H1 (cell line): ENCODE data around the gene KLF16. TPM values are rescaled to one million over a fixed set of nuclear protein-coding genes. Genes with fewer than 3 reads are reported as not detected.

Experiments
- CTCF ChIA-PET: fragments of 300-600 bp; sonication (Branson Sonifier 250); formaldehyde crosslinking; loops from one replicate; lab custom pipeline; 2021; ENCODE audit not compliant: partially characterized antibody; lab: Charles Lee
- POLR2A ChIA-PET: fragments of 300-600 bp; sonication (Branson Sonifier 250); formaldehyde crosslinking; loops from one replicate; lab custom pipeline; 2021; ENCODE audit warnings: inconsistent platforms; ENCODE audit not compliant: partially characterized antibody; lab: Charles Lee
- DNase-seq, 2 experiments: peaks; one replicate each; pipeline versions ENCODE4 v3.0.0 to v3.0.0-alpha.2; 2010 to 2022; ENCODE audit warnings: low spot score in 2 of 2, low read depth in 1 of 2, mixed read lengths in 1 of 2
- FAIRE-seq: peaks from 2 replicates; lab custom pipeline; 2011; peaks lifted over from hg19 to GRCh38; lab: Jason Lieb, UNC
- H2AFZ ChIP-seq: 2 replicates; pipeline ENCODE4 v1.8.1; 2012; ENCODE audit warnings: low read length, inconsistent platforms
- H2AK5ac ChIP-seq: 2 replicates; pipeline ENCODE4 v1.6.1; 2013; ENCODE audit warnings: low read depth, low read length
- H2BK120ac ChIP-seq: replicated peaks from 2 replicates; pipeline ENCODE3; 2013; ENCODE audit warnings: low read depth, low read length, inconsistent platforms
- H2BK12ac ChIP-seq: 2 replicates; pipeline ENCODE4 v1.6.1; 2013; ENCODE audit warnings: low read depth, low read length
- H2BK15ac ChIP-seq: 2 replicates; pipeline ENCODE4 v1.6.1; 2013; ENCODE audit warnings: low read length
- H2BK20ac ChIP-seq: 2 replicates; pipeline ENCODE4 v1.6.1; 2013; ENCODE audit warnings: low read length
- H2BK5ac ChIP-seq: 2 replicates; pipeline ENCODE4 v1.6.1; 2013; ENCODE audit warnings: low read depth, low read length
- H3K14ac ChIP-seq: 2 replicates; pipeline ENCODE4 v1.6.1; 2013; ENCODE audit warnings: inconsistent platforms; ENCODE audit not compliant: insufficient read length
- H3K18ac ChIP-seq: 2 replicates; pipeline ENCODE4 v1.6.1; 2013; ENCODE audit warnings: low read length; ENCODE audit errors: extremely low read depth
- H3K23ac ChIP-seq: 2 replicates; pipeline ENCODE4 v1.6.1; 2013; ENCODE audit warnings: inconsistent platforms; ENCODE audit not compliant: insufficient read length
- H3K23me2 ChIP-seq: 2 replicates; pipeline ENCODE4 v1.6.1; 2013; ENCODE audit warnings: low read depth, low read length
- H3K27ac ChIP-seq: 2 replicates; pipeline ENCODE4 v1.6.1; 2011; ENCODE audit warnings: low read depth, low read length, inconsistent platforms
- H3K27me3 ChIP-seq, 4 experiments: replicated peaks in 1 of 4; 1 replicate in 1 of 4; 2 replicates in 3 of 4; pipeline versions ENCODE4 v1.6.1 to v1.8.1; 2011 to 2013; ENCODE audit warnings: low read length in 3 of 4, mild to moderate bottlenecking in 3 of 4, inconsistent platforms in 2 of 4, mixed read lengths in 2 of 4, moderate library complexity in 1 of 4; ENCODE audit not compliant: control insufficient read depth in 3 of 4, insufficient read depth in 3 of 4; ENCODE audit errors: extremely low read depth in 1 of 4
- H3K36me3 ChIP-seq, 4 experiments: 2 replicates each; pipeline versions ENCODE4 v1.6.1 to v1.8.1; 2011 to 2013; ENCODE audit warnings: mild to moderate bottlenecking in 4 of 4, low read length in 3 of 4, moderate library complexity in 2 of 4, control low read depth in 1 of 4, inconsistent platforms in 1 of 4; ENCODE audit not compliant: insufficient read depth in 4 of 4, control insufficient read depth in 2 of 4
- H3K4ac ChIP-seq: replicated peaks from 2 replicates; pipeline ENCODE3; 2013; ENCODE audit warnings: low read length, low read depth, mixed read lengths, inconsistent platforms; ENCODE audit not compliant: insufficient read length
- H3K4me1 ChIP-seq, 4 experiments: replicated peaks in 1 of 4; 1 replicate in 1 of 4; 2 replicates in 3 of 4; pipeline versions ENCODE4 v1.6.1 to v1.8.1; 2011 to 2013; ENCODE audit warnings: low read length in 3 of 4, inconsistent platforms in 2 of 4, mixed read lengths in 1 of 4; ENCODE audit not compliant: insufficient read depth in 4 of 4, control insufficient read depth in 3 of 4
- H3K4me2 ChIP-seq, 2 experiments: 2 replicates each; pipeline versions ENCODE4 v1.6.1 to v1.8.1; 2011 to 2013; ENCODE audit warnings: low read depth in 2 of 2, low read length in 2 of 2, control low read depth in 1 of 2, inconsistent platforms in 1 of 2, mild to moderate bottlenecking in 1 of 2; ENCODE audit not compliant: insufficient read depth in 1 of 2
- H3K4me3 ChIP-seq, 4 experiments: fragments of 200-600, 300-600 bp in 1 of 4; sonication (generic), shearing (Covaris generic), sonication (Bioruptor Twin) in 1 of 4; 2 replicates each; pipeline versions ENCODE4 v1.5.1 to v1.8.1; 2011 to 2016; ENCODE audit warnings: low read length in 4 of 4, low read depth in 3 of 4, control low read depth in 2 of 4, inconsistent platforms in 2 of 4, mild to moderate bottlenecking in 2 of 4, mixed read lengths in 1 of 4, moderate library complexity in 1 of 4; ENCODE audit not compliant: insufficient read depth in 2 of 4; ENCODE audit errors: extremely low read depth in 1 of 4
- H3K56ac ChIP-seq: replicated peaks from 2 replicates; pipeline ENCODE3; 2013; ENCODE audit warnings: low read depth, mild to moderate bottlenecking, mixed read lengths, low read length, inconsistent platforms; ENCODE audit not compliant: insufficient read length
- H3K79me1 ChIP-seq: 2 replicates; pipeline ENCODE4 v1.6.1; 2013; ENCODE audit warnings: low read depth, low read length, control low read depth
- H3K79me2 ChIP-seq, 2 experiments: 2 replicates each; pipeline versions ENCODE4 v1.6.1 to v1.8.1; 2012 to 2013; ENCODE audit warnings: low read length in 2 of 2, mild to moderate bottlenecking in 2 of 2, inconsistent platforms in 1 of 2; ENCODE audit not compliant: insufficient read depth in 2 of 2, control insufficient read depth in 1 of 2
- H3K9ac ChIP-seq, 4 experiments: replicated peaks in 1 of 4; 1 replicate in 1 of 4; 2 replicates in 3 of 4; pipeline versions ENCODE4 v1.6.1 to v1.8.1; 2011 to 2013; ENCODE audit warnings: low read depth in 3 of 4, low read length in 3 of 4, control low read depth in 2 of 4, mild to moderate bottlenecking in 2 of 4, moderate library complexity in 2 of 4, inconsistent platforms in 1 of 4; ENCODE audit errors: extremely low read depth in 1 of 4
- H3K9me3 ChIP-seq, 2 experiments: 2 replicates each; pipeline versions ENCODE4 v1.6.1 to v1.8.1; 2012 to 2013; ENCODE audit warnings: mild to moderate bottlenecking in 2 of 2, moderate library complexity in 2 of 2, control low read depth in 1 of 2, inconsistent platforms in 1 of 2, low read depth in 1 of 2, low read length in 1 of 2, mixed read lengths in 1 of 2; ENCODE audit not compliant: insufficient read depth in 2 of 2
- H4K20me1 ChIP-seq, 2 experiments: replicated peaks in 1 of 2; 2 replicates each; pipeline versions ENCODE3 to v1.8.1; 2011 to 2013; ENCODE audit warnings: inconsistent platforms in 2 of 2, low read length in 2 of 2, mild to moderate bottlenecking in 1 of 2; ENCODE audit not compliant: insufficient read depth in 2 of 2, control insufficient read depth in 1 of 2
- H4K5ac ChIP-seq: 2 replicates; pipeline ENCODE4 v1.6.1; 2013; ENCODE audit warnings: low read length, low read depth, mixed read lengths, inconsistent platforms; ENCODE audit not compliant: insufficient read length
- H4K8ac ChIP-seq: 2 replicates; pipeline ENCODE4 v1.8.0; 2013; ENCODE audit warnings: mild to moderate bottlenecking, moderate library complexity, low read length, inconsistent platforms; ENCODE audit not compliant: insufficient read depth; ENCODE audit errors: extremely low read depth
- H4K91ac ChIP-seq: replicated peaks from 2 replicates; pipeline ENCODE3; 2013; ENCODE audit warnings: low read length, mixed read lengths, inconsistent platforms; ENCODE audit not compliant: insufficient read length
- ASH2L ChIP-seq: fragments of 200-600, 300-600 bp; sonication (generic); IDR thresholded peaks from one replicate; pipeline ENCODE4 v1.7.1; 2017; ENCODE audit warnings: low read length
- CBX5 ChIP-seq: fragments of 300-800, 300-1000 bp; sonication (generic); IDR thresholded peaks from 2 replicates; pipeline ENCODE4 v1.7.1; 2016; ENCODE audit warnings: antibody characterized with exemption, low read length, low read depth
- CEBPB ChIP-seq: IDR thresholded peaks from 2 replicates; pipeline ENCODE4 v1.6.1; 2012; ENCODE audit warnings: low read depth, low read length
- CTBP2 ChIP-seq: IDR thresholded peaks from 2 replicates; pipeline ENCODE4 v1.7.0; 2011; ENCODE audit warnings: borderline replicate concordance, mild to moderate bottlenecking, moderate library complexity, mixed read lengths, low read length; ENCODE audit not compliant: insufficient read depth, insufficient read length
- E2F6 ChIP-seq: IDR thresholded peaks from 2 replicates; pipeline ENCODE4 v1.6.1; 2012; ENCODE audit warnings: inconsistent platforms
- EGR1 ChIP-seq: IDR thresholded peaks from 2 replicates; pipeline ENCODE4 v1.6.1; 2011; ENCODE audit warnings: low read depth, low read length, borderline replicate concordance
- GTF2F1 ChIP-seq: IDR thresholded peaks from 2 replicates; pipeline ENCODE4 v1.6.1; 2012; ENCODE audit warnings: low read depth, low read length, improper control_type of control experiment, borderline replicate concordance
- KDM5A ChIP-seq: fragments of 200-600 bp; IDR thresholded peaks from 2 replicates; pipeline ENCODE4 v1.7.1; 2012; ENCODE audit warnings: mild to moderate bottlenecking, low read length, inconsistent platforms, mixed read lengths
- POLR2AphosphoS5 ChIP-seq: IDR thresholded peaks from 2 replicates; pipeline ENCODE4 v1.6.1; 2011; ENCODE audit warnings: low read depth, low read length
- POU5F1 ChIP-seq: IDR thresholded peaks from 2 replicates; pipeline ENCODE4 v1.6.1; 2011; ENCODE audit warnings: low read depth, mild to moderate bottlenecking, low read length, moderate library complexity
- RFX5 ChIP-seq: IDR thresholded peaks from 2 replicates; pipeline ENCODE4 v1.6.1; 2011; ENCODE audit warnings: low read depth, low read length, improper control_type of control experiment, borderline replicate concordance
- SIX5 ChIP-seq: IDR thresholded peaks from 2 replicates; pipeline ENCODE4 v1.6.1; 2011; ENCODE audit warnings: mild to moderate bottlenecking, low read depth, low read length
- SP2 ChIP-seq: IDR thresholded peaks from 2 replicates; pipeline ENCODE4 v1.6.1; 2012; ENCODE audit warnings: mild to moderate bottlenecking, low read length, inconsistent platforms
- SUZ12 ChIP-seq: fragments of 200-600 bp; sonication (generic); IDR thresholded peaks from 2 replicates; pipeline ENCODE4 v1.6.1; 2012; ENCODE audit warnings: mild to moderate bottlenecking, inconsistent platforms, low read length, moderate library complexity, mixed read lengths
- TBP ChIP-seq: IDR thresholded peaks from 2 replicates; pipeline ENCODE4 v1.6.1; 2011; ENCODE audit warnings: low read depth, low read length, improper control_type of control experiment
- WGBS, 2 experiments: shearing (Covaris generic) in 1 of 2; methylation state at CpG; one replicate each; pipeline versions ENCODE4 v1.1.6 to v1.1.7; 2013 to 2015; ENCODE audit warnings: low lambda C conversion rate in 2 of 2, mixed read lengths in 2 of 2, inconsistent platforms in 1 of 2, low coverage in 1 of 2, missing lambda C conversion rate in 1 of 2; ENCODE audit not compliant: insufficient replicate concordance in 2 of 2, insufficient coverage in 1 of 2, insufficient read length in 1 of 2; ENCODE audit errors: extremely low coverage in 1 of 2, missing lambda C conversion rate in 1 of 2; 5-methylcytosine and 5-hydroxymethylcytosine counted together
- polyA plus RNA-seq, 7 experiments: library from polyadenylated mRNA; depleted of rRNA in 3 of 7; stranded (reverse) in 5 of 7; unstranded in 2 of 7; fragments of >200 nt in 5 of 7; fragments of 200-250 nt in 2 of 7; gene quantifications; 1 replicate in 5 of 7; 2 replicates in 1 of 7; 4 replicates in 1 of 7; pipeline versions ENCODE4 v1.2.1 to v1.2.3, GENCODE V29; 2011 to 2013; ENCODE audit warnings: missing spikeins in 2 of 7, mixed read lengths in 2 of 7
- total RNA-seq: library from RNA; stranded (reverse); fragmentation: NEBNext Ultra II Directional; extraction: Animal tissue kit (Norgen Biotek cat#: 25700); gene quantifications from 2 replicates; pipeline ENCODE4 v1.2.1, GENCODE V29; 2021

Gene KLF16
- total and polyA plus RNA-seq, 2 of the 8 experiments (the other 6 are each of a cell fraction or from before 2014, with no cell fraction given): 14.3 to 45.9 TPM

GRCh38 chr19:1908364-1908678 is 44.9 kb upstream of the KLF16 start:
- peaks cover 9 to 29% of the 10 kb centered on the region in 2 experiments for H4K20me1 ChIP-seq
- no peak overlapping the region for H3K4me3 ChIP-seq
- H3K79me2 ChIP-seq: peaks cover 13 to 70% of the 10 kb centered on the region in 2 experiments; a peak in 3 of 4 replicates
- no peak for TF ChIP-seq POLR2AphosphoS5
- no peak for TF ChIP-seq ASH2L
- no peak for TF ChIP-seq CBX5
- no peak for TF ChIP-seq RFX5
- no peak for TF ChIP-seq KDM5A
- no peak for TF ChIP-seq TBP
- no peak for TF ChIP-seq GTF2F1
- TF ChIP-seq POU5F1: no peak
- no peak for TF ChIP-seq SIX5
- no peak for TF ChIP-seq CEBPB
- no peak for TF ChIP-seq EGR1
- TF ChIP-seq E2F6: no peak
- no peak for TF ChIP-seq CTBP2
- no peak for TF ChIP-seq SP2
- no peak for TF ChIP-seq SUZ12

More at GRCh38 chr19:1908364-1908678, 44.9 kb upstream of the KLF16 start:
- no peak overlapping the region for H4K5ac ChIP-seq
- no peak overlapping the region for H3K56ac ChIP-seq
- H2BK120ac ChIP-seq: no peak overlapping the region
- H2BK15ac ChIP-seq: no peak overlapping the region
- H3K79me1 ChIP-seq: peaks cover 21% of the 10 kb centered on the region
- H2BK20ac ChIP-seq: no peak overlapping the region
- H3K27me3 ChIP-seq: no peaks in the 10 kb centered on the region
- H3K9ac ChIP-seq: no peak overlapping the region
- FAIRE-seq: no peak
- H3K18ac ChIP-seq: no peak overlapping the region
- H4K91ac ChIP-seq: no peak overlapping the region
- no peak overlapping the region for H3K27ac ChIP-seq
- H3K36me3 ChIP-seq: peaks cover 0 to 16% (median 6%) of the 10 kb centered on the region in 4 experiments; a peak in 3 of 8 replicates
- WGBS, 2 experiments: 97% methylated on average over 13 of the region's 13 CpGs; no CpG with 5 or more reads in 1 of the 2 experiments
- no peak overlapping the region for H3K23ac ChIP-seq
- no peaks in the 10 kb centered on the region for H3K9me3 ChIP-seq
- no peak overlapping the region for H3K4me2 ChIP-seq
- no peak for DNase-seq
- peak overlapping the region; percentile 53 for H3K4ac ChIP-seq
- H2BK12ac ChIP-seq: no peak overlapping the region
- H3K4me1 ChIP-seq: peaks cover 0 to 9% (median 8%) of the 10 kb centered on the region in 4 experiments; a peak in 5 of 7 replicates
- CTCF ChIA-PET: interaction anchor here (1.4 to 2.5 kb wide), 2 partner anchors 10 to 112 kb away, joined by 3 to 8 read pairs; no protein-coding TSS in a partner anchor
- H2AFZ ChIP-seq: no peak overlapping the region
- H4K8ac ChIP-seq: peak overlapping the region; percentile 51; the same call in 1 of the 2 replicates
- peaks cover 3% of the 10 kb centered on the region for H3K23me2 ChIP-seq
- H2AK5ac ChIP-seq: no peak overlapping the region
- H2BK5ac ChIP-seq: no peak overlapping the region
- H3K14ac ChIP-seq: no peak overlapping the region
- POLR2A ChIA-PET: interaction anchor here (1.4 kb wide), 1 partner anchor 44 kb away, joined by 3 read pairs; no protein-coding TSS in a partner anchor
